SIG-M5 treated with dmso at 0.1 percent for 504 hours (cell line): Measurements from ENCODE around the gene GZMM.

ENCODE experiments used
- DNase-seq: peaks from one replicate; lab custom pipeline; 2025; ENCODE audit not compliant: unreplicated experiment; lab: John Stamatoyannopoulos, UW

The GZMM gene

GRCh38 chr19:533364-534058, 10.3 kb upstream of the GZMM start:
- DNase-seq: no peak

GRCh38 chr19:534088-534487, 9.8 kb upstream of the GZMM start:
- DNase-seq: no peak

- no peak for DNase-seq
Measured at GRCh38 chr19:535017-535835, 8.6 kb upstream of the GZMM start.

GRCh38 chr19:536031-536880, 7.6 kb upstream of the GZMM start:
- no peak for DNase-seq

- DNase-seq: no peak
Measured at GRCh38 chr19:536881-537404, 6.9 kb upstream of the GZMM start.

GRCh38 chr19:538641-539428, 5.0 kb upstream of the GZMM start:
- no peak for DNase-seq

- no peak for DNase-seq
Measured at GRCh38 chr19:539429-540030, 4.3 kb upstream of the GZMM start.

GRCh38 chr19:540867-541637, 2.8 kb upstream of the GZMM start:
- no peak for DNase-seq

GRCh38 chr19:541699-542098, 2.2 kb upstream of the GZMM start:
- DNase-seq: no peak

GRCh38 chr19:542173-542866, 1.5 kb upstream of the GZMM start:
- no peak for DNase-seq

GRCh38 chr19:547117-547516, 3.3 kb downstream of the GZMM start:
- DNase-seq: no peak

GRCh38 chr19:547836-548720, 4.2 kb downstream of the GZMM start:
- DNase-seq: no peak

- DNase-seq: no peak
Measured at GRCh38 chr19:548886-549830, 5.3 kb downstream of the GZMM start.

GRCh38 chr19:554817-555216, 11.0 kb downstream of the GZMM start:
- no peak for DNase-seq

GRCh38 chr19:555474-555808, 11.6 kb downstream of the GZMM start:
- DNase-seq: no peak

- no peak for DNase-seq
Measured at GRCh38 chr19:556611-557382, 12.9 kb downstream of the GZMM start.
